ENCODE measurements around the gene KCNJ4.
"Not testable (repeated sequence)": the region's sequence is repeated elsewhere in the genome, so short reads cannot be mapped to it uniquely, and the experiment has no call there.

Gene KCNJ4

GRCh38 chr22:38406617-38407016 lies 48.4 kb downstream of the KCNJ4 start:
- no peak for DNase-seq (ENCODE audit: low spot score)

GRCh38 chr22:38404419-38404818 lies 50.6 kb downstream of the KCNJ4 start:
- CTCF ChIA-PET: no interaction called here
- POLR2A ChIA-PET (ENCODE audit: low non-redundant PET): no interaction called here
- no peak for TF ChIP-seq CTCF (conservative IDR thresholded peaks at IDR 0.05; ENCODE audit: low read depth)
- no peak overlapping the region for H3K27ac ChIP-seq
- no peak for DNase-seq (ENCODE audit: low spot score)

More at GRCh38 chr22:38406617-38407016, 48.4 kb downstream of the KCNJ4 start:
- ChIA-PET POLR2A (ENCODE audit: low non-redundant PET) (no interaction called here), CTCF (no interaction called here)
- no peak overlapping the region for H3K27ac ChIP-seq
- TF ChIP-seq CTCF (conservative IDR thresholded peaks at IDR 0.05; ENCODE audit: low read depth): no peak

- ChIA-PET POLR2A (ENCODE audit: low non-redundant PET) (no interaction called here), CTCF (no interaction called here)
- no peak for TF ChIP-seq CTCF (conservative IDR thresholded peaks at IDR 0.05; ENCODE audit: low read depth)
- H3K27ac ChIP-seq: no peak overlapping the region
- no peak for DNase-seq (ENCODE audit: low spot score)
Measured at GRCh38 chr22:38403812-38404211, 51.2 kb downstream of the KCNJ4 start.

GRCh38 chr22:38402204-38402603 lies 52.8 kb downstream of the KCNJ4 start:
- no peak for TF ChIP-seq CTCF (conservative IDR thresholded peaks at IDR 0.05; ENCODE audit: low read depth)
- POLR2A ChIA-PET (ENCODE audit: low non-redundant PET): no interaction called here
- CTCF ChIA-PET: no interaction called here
- H3K27ac ChIP-seq: no peak overlapping the region
- DNase-seq (ENCODE audit: low spot score): no peak

- POLR2A ChIA-PET (ENCODE audit: low non-redundant PET): no interaction called here
- no peak for TF ChIP-seq CTCF (conservative IDR thresholded peaks at IDR 0.05; ENCODE audit: low read depth)
- H3K27ac ChIP-seq: no peak overlapping the region
- CTCF ChIA-PET: no interaction called here
- no peak for DNase-seq (ENCODE audit: low spot score)
Measured at GRCh38 chr22:38401336-38402084, 53.5 kb downstream of the KCNJ4 start.

GRCh38 chr22:38400256-38400655 lies 54.7 kb downstream of the KCNJ4 start:
- CTCF ChIA-PET; DNase-seq (ENCODE audit: low spot score); H3K27ac ChIP-seq; POLR2A ChIA-PET (ENCODE audit: low non-redundant PET): not testable (repeated sequence)

- POLR2A ChIA-PET (ENCODE audit: low non-redundant PET): interaction anchor here (0.6 kb wide), 1 partner anchor 403 kb away, joined by 7 read pairs; no protein-coding TSS in a partner anchor
- TF ChIP-seq CTCF (conservative IDR thresholded peaks at IDR 0.05; ENCODE audit: low read depth): no peak
- DNase-seq (ENCODE audit: low spot score): peak; percentile 61
- CTCF ChIA-PET: no interaction called here
- peak overlapping the region; percentile 81 for H3K27ac ChIP-seq
Measured at GRCh38 chr22:38398609-38399461, 56.2 kb downstream of the KCNJ4 start.

GRCh38 chr22:38398181-38398608 lies 56.8 kb downstream of the KCNJ4 start:
- peak; percentile 48 for DNase-seq (ENCODE audit: low spot score)
- CTCF ChIA-PET: not testable (repeated sequence)
- POLR2A ChIA-PET (ENCODE audit: low non-redundant PET): interaction anchor here (0.6 kb wide), 1 partner anchor 402 kb away, joined by 7 read pairs; no protein-coding TSS in a partner anchor
- H3K27ac ChIP-seq: peak overlapping the region; percentile 81

Data from RWPE1 (cell line).